Measurements from ENCODE around the gene FOXN3. TPM values are rescaled to one million over a fixed set of nuclear protein-coding genes. Genes with fewer than 3 reads are reported as not detected.

FOXN3 gene
- polyA plus RNA-seq, 3 donors, result 38.7 to 57.4 (median 42.0) TPM

GRCh38 chr14:89270439-89271227 lies 146.4 kb downstream of the FOXN3 start:
- Histone ChIP-seq H3K27ac (ENCODE audit: low read depth in 1 of 2, low read length in 2 of 2) (no peak overlapping the region), H3K9me3 (replicated peaks in 1 of 2; ENCODE audit: control insufficient read depth in 1 of 2, insufficient read depth in 1 of 2, low read length in 2 of 2) (no peaks in the 10 kb centered on the region), H3K4me3 (replicated peaks in 1 of 3; ENCODE audit: low read depth in 2 of 3, low read length in 3 of 3) (no peak overlapping the region), H3K9ac (ENCODE audit: insufficient read depth, low read length, poor library complexity, severe bottlenecking) (no peak overlapping the region), H3K4me2 (replicated peaks; ENCODE audit: extremely low read depth, low read length, poor library complexity, severe bottlenecking) (no peak overlapping the region), H3K4me1 (ENCODE audit: control insufficient read depth in 1 of 2, insufficient read depth in 2 of 2, low read length in 2 of 2) (no peaks in the 10 kb centered on the region), H4K20me1 (ENCODE audit: insufficient read depth, low read length) (peaks cover 100% of the 10 kb centered on the region), H3K79me2 (ENCODE audit: insufficient read depth, low read length) (peaks cover 89% of the 10 kb centered on the region), H2AFZ (ENCODE audit: insufficient read depth, low read depth, low read length, poor library complexity, severe bottlenecking) (no peak overlapping the region), H3K36me3 (replicated peaks in 1 of 2; ENCODE audit: control insufficient read depth in 1 of 2, insufficient read depth in 2 of 2, low read length in 2 of 2) (peaks cover 2 to 32% of the 10 kb centered on the region in 2 donors), H3K27me3 (ENCODE audit: control insufficient read depth in 2 of 2, insufficient read depth in 2 of 2, low read length in 2 of 2) (no peaks in the 10 kb centered on the region)
- intact Hi-C loops (cut with micrococcal nuclease), result no loop called here
- peak overlapping the region in 1 of 7 donors; percentile 18 for H3K27ac Mint-ChIP-seq
- DNase-seq, result no peak
- H3K36me3 Mint-ChIP-seq, result peaks cover 30 to 31% of the 10 kb centered on the region in 2 donors
- no peak overlapping the region for H3K4me3 Mint-ChIP-seq
- 92% methylated on average over 2 of the region's 7 CpGs for WGBS (ENCODE audit: insufficient coverage)
- no peaks in the 10 kb centered on the region for H3K9me3 Mint-ChIP-seq
- H3K27me3 Mint-ChIP-seq (ENCODE audit: low read depth in 3 of 3), result no peaks in the 10 kb centered on the region
- TF ChIP-seq CTCF (IDR thresholded peaks at IDR 0.05), result no peak
- peaks cover 19% of the 10 kb centered on the region for H3K4me1 Mint-ChIP-seq

- Mint-ChIP-seq H3K27ac (peak overlapping the region in 4 of 7 donors; percentile 5 to 62 (median 42)), H3K4me3 (no peak overlapping the region)
- H3K36me3 ChIP-seq (replicated peaks in 1 of 2; ENCODE audit: control insufficient read depth in 1 of 2, insufficient read depth in 2 of 2, low read length in 2 of 2), result peaks cover 4 to 31% of the 10 kb centered on the region in 2 donors
Measured at GRCh38 chr14:89269404-89269803, 147.6 kb downstream of the FOXN3 start.

More at GRCh38 chr14:89269404-89269803, 147.6 kb downstream of the FOXN3 start:
- Histone ChIP-seq H3K9me3 (replicated peaks in 1 of 2; ENCODE audit: control insufficient read depth in 1 of 2, insufficient read depth in 1 of 2, low read length in 2 of 2) (no peaks in the 10 kb centered on the region), H4K20me1 (ENCODE audit: insufficient read depth, low read length) (peaks cover 100% of the 10 kb centered on the region), H3K4me3 (replicated peaks in 1 of 3; ENCODE audit: low read depth in 2 of 3, low read length in 3 of 3) (no peak overlapping the region), H3K4me2 (replicated peaks; ENCODE audit: extremely low read depth, low read length, poor library complexity, severe bottlenecking) (no peak overlapping the region), H3K79me2 (ENCODE audit: insufficient read depth, low read length) (peaks cover 89% of the 10 kb centered on the region), H3K9ac (ENCODE audit: insufficient read depth, low read length, poor library complexity, severe bottlenecking) (no peak overlapping the region), H2AFZ (ENCODE audit: insufficient read depth, low read depth, low read length, poor library complexity, severe bottlenecking) (no peak overlapping the region), H3K27ac (ENCODE audit: low read depth in 1 of 2, low read length in 2 of 2) (peak overlapping the region in 1 of 2 donors; percentile 22), H3K4me1 (ENCODE audit: control insufficient read depth in 1 of 2, insufficient read depth in 2 of 2, low read length in 2 of 2) (no peaks in the 10 kb centered on the region), H3K27me3 (ENCODE audit: control insufficient read depth in 2 of 2, insufficient read depth in 2 of 2, low read length in 2 of 2) (no peaks in the 10 kb centered on the region)
- no peaks in the 10 kb centered on the region for H3K9me3 Mint-ChIP-seq
- DNase-seq, result no peak
- peaks cover 28 to 35% of the 10 kb centered on the region in 2 donors for H3K36me3 Mint-ChIP-seq
- no peak for TF ChIP-seq CTCF (IDR thresholded peaks at IDR 0.05)
- WGBS (ENCODE audit: insufficient coverage), result 100% methylated on average over 3 of the region's 6 CpGs
- peaks cover 19% of the 10 kb centered on the region for H3K4me1 Mint-ChIP-seq
- H3K27me3 Mint-ChIP-seq (ENCODE audit: low read depth in 3 of 3), result no peaks in the 10 kb centered on the region
- intact Hi-C loops (cut with micrococcal nuclease), result no loop called here

Measured in CD14-positive monocyte (primary cell).